ENCODE measurements around the gene ARHGEF33. TPM values are rescaled to one million over a fixed set of nuclear protein-coding genes. Genes with fewer than 3 reads are reported as not detected.

The ARHGEF33 gene
- total and polyA plus RNA-seq, 8 donors: under 0.01 to 2.0 (median 0.61) TPM; not detected in 1

DNA sequence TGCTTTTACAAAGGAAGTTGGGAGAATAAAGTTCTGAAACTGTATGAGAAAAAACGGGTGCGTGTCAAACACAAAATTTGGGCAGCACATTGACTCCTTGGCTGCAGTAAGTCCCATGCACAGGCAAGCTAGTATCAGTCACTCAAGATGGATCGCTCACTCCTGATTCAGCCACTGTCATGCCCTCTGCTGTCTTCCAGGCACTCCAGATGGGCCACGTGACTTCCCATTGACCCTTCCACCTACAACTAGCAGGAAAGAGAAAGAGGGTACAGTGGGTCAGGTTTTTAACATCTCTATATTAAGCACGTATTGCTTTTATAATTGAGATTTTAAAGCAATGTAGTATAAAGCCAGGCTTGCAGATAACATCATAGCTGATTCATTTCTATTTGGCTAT, 8.6 kb downstream of the ARHGEF33 start:
- Histone ChIP-seq H3K27me3 (no peaks in the 10 kb centered on the region), H3K36me3 (no peaks in the 10 kb centered on the region), H3K9me3 (no peaks in the 10 kb centered on the region), H3K27ac (no peak overlapping the region), H3K4me1 (no peaks in the 10 kb centered on the region), H3K4me3 (no peak overlapping the region)
- no peak for DNase-seq
- intact Hi-C loops (cut with DNase I; ENCODE audit: low total_unique reads): no loop called here
- TF ChIP-seq EP300 (IDR thresholded peaks at IDR 0.05) (no peak), POLR2AphosphoS5 (IDR thresholded peaks at IDR 0.05) (no peak), POLR2A (IDR thresholded peaks at IDR 0.05) (no peak)
- TF ChIP-seq, protein P1, sequence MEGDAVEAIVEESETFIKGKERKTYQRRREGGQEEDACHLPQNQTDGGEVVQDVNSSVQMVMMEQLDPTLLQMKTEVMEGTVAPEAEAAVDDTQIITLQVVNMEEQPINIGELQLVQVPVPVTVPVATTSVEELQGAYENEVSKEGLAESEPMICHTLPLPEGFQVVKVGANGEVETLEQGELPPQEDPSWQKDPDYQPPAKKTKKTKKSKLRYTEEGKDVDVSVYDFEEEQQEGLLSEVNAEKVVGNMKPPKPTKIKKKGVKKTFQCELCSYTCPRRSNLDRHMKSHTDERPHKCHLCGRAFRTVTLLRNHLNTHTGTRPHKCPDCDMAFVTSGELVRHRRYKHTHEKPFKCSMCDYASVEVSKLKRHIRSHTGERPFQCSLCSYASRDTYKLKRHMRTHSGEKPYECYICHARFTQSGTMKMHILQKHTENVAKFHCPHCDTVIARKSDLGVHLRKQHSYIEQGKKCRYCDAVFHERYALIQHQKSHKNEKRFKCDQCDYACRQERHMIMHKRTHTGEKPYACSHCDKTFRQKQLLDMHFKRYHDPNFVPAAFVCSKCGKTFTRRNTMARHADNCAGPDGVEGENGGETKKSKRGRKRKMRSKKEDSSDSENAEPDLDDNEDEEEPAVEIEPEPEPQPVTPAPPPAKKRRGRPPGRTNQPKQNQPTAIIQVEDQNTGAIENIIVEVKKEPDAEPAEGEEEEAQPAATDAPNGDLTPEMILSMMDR (IDR thresholded peaks at IDR 0.05): no peak
- 75 to 87% (median 84%) methylated on average over 5 of the region's 5 CpGs for WGBS, 5 donors

DNA sequence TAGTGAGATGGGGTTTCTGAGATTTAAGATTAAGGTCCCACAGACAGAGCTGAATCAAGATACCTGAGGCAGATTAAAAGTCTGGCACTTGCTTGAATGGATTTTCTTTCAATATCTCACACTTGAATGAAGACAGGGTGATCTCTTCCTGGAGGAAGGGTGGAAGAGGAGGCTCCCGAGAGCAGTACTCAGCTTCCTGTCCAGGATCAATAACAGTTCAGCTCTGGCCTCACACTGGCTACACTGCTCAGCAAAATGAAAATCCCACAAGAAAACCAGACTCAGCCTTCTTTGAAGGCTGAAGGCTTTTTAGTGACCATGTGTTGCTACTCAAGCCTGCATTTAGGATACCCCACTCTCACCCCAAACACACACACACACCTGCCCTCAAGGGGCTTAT, 11.1 kb downstream of the ARHGEF33 start:
- Histone ChIP-seq H3K27ac (no peak overlapping the region), H3K9me3 (no peaks in the 10 kb centered on the region), H3K4me3 (no peak overlapping the region), H3K4me1 (no peaks in the 10 kb centered on the region), H3K27me3 (no peaks in the 10 kb centered on the region), H3K36me3 (no peaks in the 10 kb centered on the region)
- no peak for DNase-seq
- intact Hi-C loops (cut with DNase I; ENCODE audit: low total_unique reads): no loop called here
- no peak for TF ChIP-seq POLR2AphosphoS5 (IDR thresholded peaks at IDR 0.05)
- no peak for TF ChIP-seq POLR2A (IDR thresholded peaks at IDR 0.05)
- no peak for TF ChIP-seq EP300 (IDR thresholded peaks at IDR 0.05)
- TF ChIP-seq, protein P1 (IDR thresholded peaks at IDR 0.05): no peak
- 59 to 74% (median 68%) methylated on average over 1 of the region's 1 CpG for WGBS, 5 donors

- H3K36me3 ChIP-seq: no peaks in the 10 kb centered on the region
- TF ChIP-seq POLR2AphosphoS5 (IDR thresholded peaks at IDR 0.05): no peak
- TF ChIP-seq, protein P1 (IDR thresholded peaks at IDR 0.05): no peak
- TF ChIP-seq EP300 (IDR thresholded peaks at IDR 0.05): no peak
- no peak for TF ChIP-seq POLR2A (IDR thresholded peaks at IDR 0.05)
- H3K27me3 ChIP-seq: no peaks in the 10 kb centered on the region
- no peaks in the 10 kb centered on the region for H3K9me3 ChIP-seq
- DNase-seq: no peak
- WGBS, 5 donors: 74 to 87% (median 84%) methylated on average over 2 of the region's 2 CpGs
- no peaks in the 10 kb centered on the region for H3K4me1 ChIP-seq
- no peak overlapping the region for H3K4me3 ChIP-seq
- H3K27ac ChIP-seq: no peak overlapping the region
- intact Hi-C loops (cut with DNase I; ENCODE audit: low total_unique reads): no loop called here
These were observed 15.6 kb downstream of the ARHGEF33 start for GRCh38 chr2:38905251-38905650.

- no peak overlapping the region for H3K27ac ChIP-seq
- H3K4me1 ChIP-seq: no peaks in the 10 kb centered on the region
- no peaks in the 10 kb centered on the region for H3K9me3 ChIP-seq
- intact Hi-C loops (cut with DNase I; ENCODE audit: low total_unique reads): no loop called here
- H3K27me3 ChIP-seq: no peaks in the 10 kb centered on the region
- WGBS, 5 donors: 38 to 83% (median 55%) methylated on average over 1 of the region's 1 CpG
- no peak for DNase-seq
- H3K36me3 ChIP-seq: no peaks in the 10 kb centered on the region
- TF ChIP-seq, protein P1 (IDR thresholded peaks at IDR 0.05): no peak
- TF ChIP-seq POLR2AphosphoS5 (IDR thresholded peaks at IDR 0.05) (no peak), POLR2A (IDR thresholded peaks at IDR 0.05) (no peak), EP300 (IDR thresholded peaks at IDR 0.05) (no peak)
- H3K4me3 ChIP-seq: no peak overlapping the region
These were observed 17.6 kb downstream of the ARHGEF33 start for GRCh38 chr2:38907242-38907641.
